ENCODE data around the gene BPGM.

GRCh38 chr7:134660242-134660785 is 13.7 kb downstream of the BPGM start:
- TF ChIP-seq CTCF (IDR thresholded peaks at IDR 0.05), result no peak
- TF ChIP-seq POLR2A (IDR thresholded peaks at IDR 0.05), result no peak

Measured in thyroid gland (tissue), 4 donors.